ENCODE results near the gene PTPRG.

Gene PTPRG

DNA sequence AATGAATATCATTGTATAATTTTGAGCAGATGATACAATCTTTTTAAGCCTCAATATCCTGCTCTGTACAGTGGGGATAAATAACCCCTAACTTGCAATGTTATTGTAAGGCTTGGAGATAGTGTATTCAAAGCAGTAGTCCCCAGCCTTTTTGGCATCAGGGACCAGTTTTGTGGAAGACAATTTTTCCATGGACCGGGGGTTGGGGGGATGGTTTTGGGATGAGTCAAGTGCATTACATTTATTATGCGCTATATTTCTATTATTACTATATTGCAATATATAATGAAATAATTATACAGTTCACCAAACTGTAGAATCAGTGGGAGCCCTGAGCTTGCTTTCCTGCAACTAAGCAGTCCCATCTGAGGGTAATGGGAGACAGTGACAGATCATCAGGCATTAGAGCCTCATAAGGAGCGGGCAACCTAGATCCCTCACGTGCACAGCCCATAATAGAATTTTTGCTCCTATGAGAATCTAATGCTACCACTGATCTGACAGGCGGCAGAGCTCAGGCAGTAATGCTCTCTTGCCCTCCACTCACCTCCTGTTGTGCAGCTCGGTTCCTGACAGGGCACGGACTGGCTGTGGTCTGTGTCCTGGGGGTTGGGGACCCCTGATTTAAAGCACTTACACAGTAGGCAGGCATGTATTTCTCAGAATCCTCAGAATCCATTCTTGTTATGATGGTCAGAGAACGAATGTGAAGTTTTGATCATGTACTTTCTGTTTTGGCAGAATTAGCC lies 102.2 kb downstream of the PTPRG start:
- DNase-seq: no peak

DNA sequence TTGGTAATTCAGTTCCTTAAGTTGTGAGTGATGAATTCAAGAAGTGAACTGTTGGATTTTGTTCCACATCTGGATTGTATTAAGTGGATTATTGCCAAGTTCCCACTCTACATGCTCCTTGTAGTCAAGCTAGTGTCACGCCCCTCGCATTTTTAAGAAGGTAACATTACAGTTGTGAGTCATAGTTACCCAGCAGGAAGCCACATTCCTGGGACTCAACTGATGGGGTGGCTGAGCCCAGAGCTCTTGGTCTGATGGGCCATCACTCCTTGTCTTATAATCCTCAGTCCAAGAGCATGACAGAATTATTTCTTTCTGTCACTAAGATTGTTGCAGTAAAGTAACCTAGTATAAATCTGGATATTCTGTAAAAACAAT lies 102.7 kb downstream of the PTPRG start:
- no peak for DNase-seq

DNA sequence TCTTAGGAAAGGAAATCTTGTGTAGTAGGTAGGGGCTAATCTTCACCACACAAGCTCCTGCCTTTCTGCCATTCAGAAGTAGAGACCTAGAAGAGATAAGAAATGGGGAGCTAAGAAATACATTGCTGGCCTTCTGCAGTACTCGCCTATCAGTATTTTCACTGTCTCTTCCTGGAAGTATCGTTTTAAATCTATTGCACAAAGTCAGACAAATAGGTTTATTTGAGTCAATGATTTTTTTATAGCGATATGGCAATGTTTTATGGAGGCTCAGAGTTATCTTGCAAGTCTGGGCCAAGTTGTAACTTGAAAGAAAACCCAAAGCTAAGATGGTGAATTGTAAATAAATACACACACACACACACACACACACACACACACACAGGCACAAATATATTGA lies 103.8 kb downstream of the PTPRG start:
- DNase-seq: no peak

DNA sequence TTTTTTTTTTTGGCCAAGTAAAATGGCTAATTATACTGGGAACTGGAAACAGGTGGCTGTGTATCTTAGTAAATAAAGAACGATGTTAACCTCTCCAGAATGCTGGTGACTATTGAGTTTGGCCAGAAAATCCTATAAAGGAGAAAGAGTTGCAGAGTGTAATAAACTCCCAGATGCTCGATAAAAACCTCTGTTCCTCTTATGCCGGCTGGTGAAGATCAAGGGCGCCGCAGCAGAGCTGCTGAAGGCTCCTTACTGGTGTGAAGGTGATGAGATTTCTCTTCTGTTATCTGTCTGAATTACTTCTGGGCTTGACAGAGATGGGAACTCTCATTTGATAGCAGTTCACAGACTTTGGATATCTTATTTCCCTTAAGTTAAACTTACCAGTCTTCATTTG lies 104.6 kb downstream of the PTPRG start:
- DNase-seq: no peak

DNA sequence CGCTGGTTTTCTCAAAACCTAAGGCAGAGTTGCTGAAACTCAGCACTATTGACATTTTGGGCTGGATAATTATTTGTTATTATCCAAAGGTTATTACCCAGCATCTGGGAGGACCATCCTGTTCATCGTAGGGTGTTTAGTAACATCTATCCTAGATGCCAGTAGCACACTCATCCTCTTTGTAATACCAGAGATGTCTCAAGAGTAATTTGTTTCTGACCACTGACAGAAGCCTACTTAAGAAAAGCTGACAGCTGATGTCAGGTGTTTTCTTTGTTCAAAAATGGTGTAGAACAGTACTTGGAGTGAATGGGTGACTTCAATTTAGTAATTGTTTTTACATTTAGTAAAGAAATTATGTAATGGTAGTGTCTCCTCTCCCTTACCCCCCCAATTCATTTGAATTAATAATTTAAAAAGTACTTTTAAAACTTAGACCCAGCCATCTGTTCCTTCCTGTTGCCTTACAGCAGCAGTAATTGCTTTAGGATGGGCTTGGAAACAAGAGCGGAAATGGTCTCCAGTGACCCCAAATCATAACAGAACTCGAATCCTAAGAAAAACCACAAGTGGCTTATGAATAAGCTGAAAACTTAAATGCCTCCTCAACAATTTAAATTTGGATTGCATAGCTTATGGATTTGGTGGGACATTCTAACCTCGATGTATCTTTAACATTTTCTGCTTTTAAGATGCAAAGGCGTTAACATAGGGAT lies 105.4 kb downstream of the PTPRG start:
- DNase-seq: no peak

DNA sequence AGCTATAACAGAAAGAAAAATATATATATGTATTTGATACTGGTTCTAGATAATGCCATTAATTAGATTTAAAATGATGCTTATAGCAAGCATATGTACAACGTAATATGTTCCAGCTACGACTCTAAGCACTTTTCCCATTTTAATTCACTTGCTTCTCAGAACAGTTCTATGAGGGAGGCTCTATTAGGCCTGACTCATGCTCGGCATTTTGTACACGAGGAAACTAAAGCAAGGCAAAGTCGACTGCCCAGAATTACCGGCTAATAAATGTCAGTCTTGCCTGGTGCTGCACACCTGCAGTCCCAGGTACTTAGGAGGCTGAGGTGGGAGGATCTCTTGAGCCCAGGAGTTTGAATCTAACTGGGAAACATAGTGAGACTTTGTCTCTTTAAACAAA lies 106.0 kb downstream of the PTPRG start:
- no peak for DNase-seq

DNA sequence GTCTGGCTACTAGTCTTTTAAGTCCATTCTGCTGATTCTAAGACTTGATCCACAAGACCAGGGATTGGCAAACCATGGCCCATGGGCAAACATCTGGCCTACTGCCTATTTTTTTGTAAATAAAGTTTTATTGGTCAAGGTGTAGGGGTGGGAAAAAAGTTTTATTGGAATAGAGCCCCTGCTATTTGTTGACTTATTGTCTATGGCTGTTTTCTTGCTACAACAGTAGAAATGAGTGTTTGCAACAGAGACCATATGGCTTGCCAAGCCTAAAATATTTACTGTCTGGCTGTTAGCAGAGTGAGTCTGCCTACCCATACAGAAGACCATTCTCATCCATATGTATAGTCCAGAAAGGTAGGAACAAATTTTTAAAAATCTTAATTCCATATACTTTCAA lies 106.4 kb downstream of the PTPRG start:
- DNase-seq: no peak

DNA sequence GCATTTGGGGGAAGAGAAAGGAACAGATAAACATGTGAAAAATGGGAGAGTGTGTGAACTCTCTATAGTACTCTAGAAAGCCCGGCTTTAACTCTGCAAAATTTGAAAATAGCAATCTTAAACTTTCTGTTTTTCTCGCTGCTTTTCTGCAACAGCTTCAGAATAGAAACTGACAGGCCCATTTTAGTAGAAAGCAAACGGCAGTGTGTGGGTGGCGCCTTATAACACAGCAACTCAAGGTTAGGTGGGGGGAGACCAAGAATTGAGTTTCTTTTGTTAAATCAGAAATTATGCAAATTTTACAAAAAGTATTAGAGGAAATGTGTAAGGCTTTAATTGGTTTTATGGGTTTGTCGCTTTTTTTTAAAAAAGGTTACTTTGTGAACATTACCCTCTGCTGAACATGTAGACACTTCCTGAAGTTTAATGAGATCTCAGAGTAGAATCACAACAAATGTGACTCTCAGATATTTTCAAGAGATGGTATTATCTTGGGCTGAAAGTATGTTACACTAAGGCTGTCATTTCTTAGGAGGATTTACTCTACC lies 107.0 kb downstream of the PTPRG start:
- DNase-seq: no peak

- no peak for DNase-seq
Observed at GRCh38 chr3:61669203-61669602, 107.8 kb downstream of the PTPRG start.

GRCh38 chr3:61669668-61670299 lies 108.4 kb downstream of the PTPRG start:
- DNase-seq: no peak

GRCh38 chr3:61673651-61674050 lies 112.3 kb downstream of the PTPRG start:
- DNase-seq: no peak

GRCh38 chr3:61674596-61674995 lies 113.2 kb downstream of the PTPRG start:
- DNase-seq: no peak

GRCh38 chr3:61679026-61679425 lies 117.7 kb downstream of the PTPRG start:
- no peak for DNase-seq

DNA sequence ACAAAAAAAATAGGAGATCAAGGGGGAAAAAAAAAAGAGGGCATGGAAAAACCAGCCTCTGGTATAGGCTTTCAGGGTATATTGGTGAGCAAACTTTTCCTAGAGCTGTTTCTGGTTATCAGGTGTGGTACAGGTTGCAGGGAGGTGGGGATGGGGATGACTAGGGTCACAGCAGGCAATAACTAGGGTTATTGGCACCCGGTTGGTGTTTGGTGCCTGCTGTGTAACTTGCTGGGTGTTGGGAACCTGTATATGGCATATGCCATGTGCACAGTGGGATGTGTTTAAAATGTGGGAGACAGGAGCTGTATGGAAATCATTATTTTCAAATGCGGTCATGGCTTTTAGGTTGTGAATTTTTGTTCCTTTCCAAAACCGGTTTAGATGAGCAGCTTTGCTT lies 119.2 kb downstream of the PTPRG start:
- no peak for DNase-seq

- DNase-seq: no peak
Observed at GRCh38 chr3:61681636-61682035, 120.3 kb downstream of the PTPRG start.

GRCh38 chr3:61682671-61683548 lies 121.5 kb downstream of the PTPRG start:
- DNase-seq: no peak

DNA sequence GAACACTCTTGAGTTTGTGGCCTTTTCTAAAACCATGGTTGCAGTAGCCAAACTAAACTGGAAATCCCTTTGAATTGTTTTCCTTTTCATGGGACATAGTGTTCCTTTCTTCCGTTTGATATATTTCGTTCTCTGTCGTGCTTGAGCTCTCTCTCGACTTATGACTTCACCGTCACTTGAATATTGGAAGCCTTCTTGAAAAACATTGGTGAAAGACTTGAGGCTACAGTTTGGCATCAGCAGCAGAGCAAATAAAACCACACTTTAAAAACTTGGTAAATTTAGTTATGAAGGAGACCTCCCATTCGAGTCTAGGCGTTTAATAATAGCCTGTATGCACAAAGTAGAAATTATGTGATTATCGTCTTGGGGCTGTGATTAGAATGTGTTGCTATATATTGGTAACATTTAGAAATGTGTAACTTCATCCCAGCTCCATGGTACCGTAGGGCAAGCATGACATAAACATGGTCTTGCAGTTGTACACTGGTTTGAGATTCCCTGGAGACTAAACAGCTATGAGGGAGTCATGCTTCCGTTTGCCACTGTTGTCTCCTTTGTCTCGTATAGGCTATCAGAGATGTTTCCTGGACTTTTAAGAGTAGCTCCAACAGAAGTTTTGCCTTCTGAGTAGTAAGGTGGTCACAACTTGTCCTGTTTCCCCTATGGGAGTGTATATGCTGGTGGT lies 122.3 kb downstream of the PTPRG start:
- no peak for DNase-seq

DNA sequence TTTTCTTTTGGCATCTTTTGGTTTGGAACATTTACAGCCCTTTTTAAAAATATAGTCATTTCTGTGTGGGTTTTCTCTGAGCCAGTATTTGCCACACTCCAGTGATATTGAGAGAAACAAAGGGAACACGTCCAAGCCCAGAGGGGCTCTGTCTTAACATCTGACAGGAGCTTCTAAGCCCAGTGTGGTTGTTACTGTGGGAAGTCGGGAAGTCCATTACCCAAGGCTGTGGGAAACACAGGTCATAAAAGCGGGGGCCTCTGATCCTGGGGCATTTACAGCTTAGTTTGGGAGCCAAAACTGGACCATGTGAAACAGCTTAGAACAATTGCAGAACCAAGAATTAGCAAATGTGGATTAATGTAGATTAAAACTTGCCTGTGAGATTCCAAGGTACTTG lies 123.0 kb downstream of the PTPRG start:
- DNase-seq: no peak

GRCh38 chr3:61685755-61686154 lies 124.4 kb downstream of the PTPRG start:
- no peak for DNase-seq

- DNase-seq: no peak
Observed at GRCh38 chr3:61686228-61686648, 124.9 kb downstream of the PTPRG start.

DNA sequence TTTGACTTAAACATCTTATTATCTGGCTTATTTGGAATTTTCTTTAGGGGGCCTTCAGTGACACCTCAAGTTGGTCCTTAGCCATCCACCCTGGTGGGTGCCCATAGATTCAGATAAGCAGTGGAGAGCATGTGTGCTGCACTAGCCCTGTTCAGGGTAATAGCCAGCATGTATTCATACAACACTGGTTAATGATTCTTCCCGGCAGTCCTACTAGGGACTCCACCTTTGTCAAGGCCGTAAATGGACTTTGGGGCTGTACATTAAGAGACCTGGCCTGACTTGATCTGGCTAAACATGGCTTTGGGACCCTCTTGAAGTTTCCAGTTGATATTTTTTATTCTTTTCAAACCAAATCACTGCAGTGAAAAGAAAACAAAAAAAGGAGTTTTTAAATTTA lies 125.8 kb downstream of the PTPRG start:
- DNase-seq: no peak

DNA sequence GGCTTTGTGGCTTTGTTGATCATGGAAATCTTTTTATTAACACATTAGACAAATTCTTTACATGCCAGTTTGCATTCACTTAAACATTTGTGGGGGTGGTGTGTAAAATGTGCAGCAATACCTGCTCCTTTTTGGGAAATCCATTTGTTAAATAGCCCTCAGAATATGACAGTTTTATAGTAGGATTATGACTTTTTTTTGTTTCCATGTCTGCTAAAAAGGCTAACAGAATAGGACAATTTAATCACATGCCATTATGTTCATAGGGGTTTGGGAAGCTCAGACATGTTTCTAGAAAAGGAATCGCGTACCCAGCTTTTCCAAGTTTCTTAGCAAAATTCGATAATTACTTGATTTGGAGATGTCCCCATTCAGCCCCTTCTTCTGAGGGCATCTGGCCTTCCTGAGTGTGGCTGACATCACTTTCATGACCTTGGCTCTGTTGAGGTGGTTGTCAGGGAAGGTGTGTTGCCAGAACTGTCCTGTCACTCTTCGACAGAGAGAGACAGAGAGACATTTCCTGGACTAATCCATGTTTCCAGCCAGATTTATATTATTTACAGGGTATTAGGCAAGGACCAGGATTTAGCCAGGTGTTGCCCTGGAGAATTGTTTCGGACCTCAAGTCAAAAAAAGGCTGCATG lies 126.4 kb downstream of the PTPRG start:
- no peak for DNase-seq

Data from CD4-positive, alpha-beta T cell treated with Interleukin-4 for 4 hours (primary cell).